ENCODE measurements around the gene LONRF2.

The LONRF2 gene

GRCh38 chr2:100235581-100235980, 86.7 kb downstream of the LONRF2 start:
- no peak for TF ChIP-seq CTCF (IDR thresholded peaks at IDR 0.05)

GRCh38 chr2:100235098-100235497, 87.2 kb downstream of the LONRF2 start:
- no peak for TF ChIP-seq CTCF (IDR thresholded peaks at IDR 0.05)

DNA sequence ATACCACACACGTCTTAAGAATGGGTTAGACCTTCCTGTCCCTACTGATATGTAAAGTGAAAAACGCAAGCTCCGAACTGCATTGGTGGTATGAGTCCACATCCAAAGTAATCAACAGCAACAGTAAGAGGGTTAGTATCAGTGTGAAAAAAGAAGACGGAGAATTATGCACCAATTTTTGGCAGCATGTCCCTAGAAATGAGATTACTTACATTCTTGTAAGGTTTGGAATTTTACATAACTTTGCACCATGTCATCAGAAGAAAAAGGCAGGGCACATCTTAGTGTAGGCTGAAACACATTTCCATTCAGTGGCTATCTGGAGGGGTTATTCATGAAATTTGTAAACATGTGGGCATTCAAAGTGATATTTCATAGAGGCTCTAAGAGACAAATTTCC, 88.2 kb downstream of the LONRF2 start:
- no peak for TF ChIP-seq CTCF (IDR thresholded peaks at IDR 0.05)

- no peak for TF ChIP-seq CTCF (IDR thresholded peaks at IDR 0.05)
Measured at GRCh38 chr2:100233061-100233460, 89.2 kb downstream of the LONRF2 start.

DNA sequence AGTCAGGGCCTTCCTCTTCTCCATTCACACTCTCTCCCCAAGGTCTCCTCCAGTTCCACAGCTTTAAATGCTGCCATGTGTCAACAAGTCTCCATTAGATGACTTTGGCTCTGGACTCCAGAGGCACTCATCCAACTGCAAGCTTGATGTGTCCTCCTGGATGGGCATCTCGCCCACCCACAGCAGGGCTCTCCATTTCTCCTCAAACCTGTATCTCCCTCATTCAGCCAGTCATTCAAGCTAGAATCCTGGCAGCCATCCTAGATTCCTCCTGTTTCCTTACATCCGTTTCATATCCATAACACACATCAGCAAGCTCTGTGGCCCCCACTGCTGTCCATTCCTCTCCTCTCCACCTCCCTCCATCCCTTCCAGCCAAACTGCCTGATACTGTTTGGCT, 91.5 kb downstream of the LONRF2 start:
- TF ChIP-seq CTCF (IDR thresholded peaks at IDR 0.05), result no peak

GRCh38 chr2:100228967-100229366, 93.3 kb downstream of the LONRF2 start:
- no peak for TF ChIP-seq CTCF (IDR thresholded peaks at IDR 0.05)

DNA sequence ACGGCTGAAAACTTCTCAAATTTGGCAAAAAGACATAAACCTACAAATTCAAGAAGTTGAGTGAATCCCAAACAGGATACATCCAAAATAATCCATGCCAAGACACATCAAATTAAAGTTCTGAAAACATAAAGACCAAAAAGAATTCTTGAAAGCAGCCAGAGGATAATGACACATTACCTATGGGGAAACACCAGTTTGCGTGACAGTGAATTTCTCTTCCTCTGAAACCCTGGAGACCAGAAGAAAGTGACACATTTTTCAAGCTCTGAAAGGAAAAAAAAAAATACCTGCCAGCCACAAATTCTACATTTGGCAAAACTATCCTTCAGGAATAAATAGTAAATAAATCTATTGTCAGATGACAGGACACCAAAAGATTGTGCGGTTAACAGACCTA, 93.9 kb downstream of the LONRF2 start:
- no peak for TF ChIP-seq CTCF (IDR thresholded peaks at IDR 0.05)

DNA sequence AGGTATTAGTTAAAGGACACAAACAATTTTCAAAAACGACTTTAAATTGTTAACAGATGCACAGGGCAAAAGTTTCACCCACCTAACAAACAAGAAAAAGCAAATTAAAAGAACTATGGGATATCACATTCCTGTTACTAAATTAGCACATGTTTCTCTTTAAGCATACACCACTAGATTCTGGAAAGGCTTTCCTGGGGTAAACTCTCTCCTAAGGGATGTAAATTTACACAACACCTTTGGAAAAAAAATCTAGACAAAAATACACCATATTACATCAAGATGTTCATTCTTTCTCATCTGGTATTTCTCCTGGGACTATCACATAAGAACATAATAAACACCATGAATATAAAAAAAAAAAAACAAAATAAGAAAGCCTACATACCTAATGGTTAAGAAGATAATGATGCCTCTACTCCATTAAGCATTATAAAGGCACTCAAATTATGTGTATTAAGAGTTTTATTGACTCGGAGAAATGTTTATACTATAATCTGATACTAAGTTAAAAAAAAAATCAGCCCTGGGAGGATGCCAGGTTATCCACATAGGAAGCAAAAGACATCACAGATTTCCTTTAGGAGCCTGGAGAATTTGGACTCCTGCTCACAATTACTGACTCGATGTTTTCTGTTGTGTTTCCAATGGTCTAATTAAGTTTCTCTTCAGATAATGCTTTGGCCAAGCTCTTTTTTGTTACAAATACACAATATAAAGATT, 97.2 kb downstream of the LONRF2 start:
- TF ChIP-seq CTCF (IDR thresholded peaks at IDR 0.05), result no peak
